ENCODE data around the gene RHOBTB3.

DNA sequence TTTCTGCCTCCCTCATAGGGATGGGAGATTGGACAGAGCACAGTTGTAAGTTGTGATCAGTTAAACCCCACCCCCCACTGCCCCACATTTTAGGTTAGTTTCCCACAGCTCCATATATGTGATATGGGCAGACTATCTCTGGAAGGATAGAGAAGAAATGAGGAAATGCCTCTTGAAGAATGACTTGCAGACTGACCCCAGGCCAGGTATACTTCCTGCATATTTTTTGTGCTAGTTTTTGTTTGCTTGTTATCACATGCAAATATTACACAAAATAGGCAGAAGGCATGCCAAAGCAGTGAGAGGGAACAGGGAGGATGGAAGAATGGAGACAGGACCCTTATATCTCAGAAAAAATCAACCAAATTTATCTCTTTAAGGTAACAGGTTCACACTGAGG is 101.5 kb downstream of the RHOBTB3 start:
- TF ChIP-seq CTCF (IDR thresholded peaks at IDR 0.05) (no peak), POLR2A (IDR thresholded peaks at IDR 0.05) (no peak), POLR2AphosphoS5 (IDR thresholded peaks at IDR 0.05) (no peak), EP300 (IDR thresholded peaks at IDR 0.05) (no peak)

Measured in suprapubic skin (tissue), 4 donors.